ENCODE data around the gene SORL1-AS1.

- no peak for TF ChIP-seq POLR2A (IDR thresholded peaks at IDR 0.05; ENCODE audit: low read depth, low read length)
- no peak for TF ChIP-seq CTCF (conservative IDR thresholded peaks at IDR 0.05; ENCODE audit: low read depth, low read length)
- no peak for TF ChIP-seq ELK1 (IDR thresholded peaks at IDR 0.05; ENCODE audit: borderline replicate concordance, low read depth, low read length)
- no peak for TF ChIP-seq CEBPB (IDR thresholded peaks at IDR 0.05; ENCODE audit: low read depth, low read length)
- TF ChIP-seq USF2 (IDR thresholded peaks at IDR 0.05; ENCODE audit: low read depth, low read length) = no peak
- TF ChIP-seq MXI1 (IDR thresholded peaks at IDR 0.05; ENCODE audit: borderline replicate concordance, low read depth, low read length) = no peak
Observed at GRCh38 chr11:121419836-121420235, 32.9 kb downstream of the SORL1-AS1 start.

Data from IMR-90 (cell line).